GM12878 (cell line): ENCODE results near the gene HSD17B1. TPM values are rescaled to one million over a fixed set of nuclear protein-coding genes. Genes with fewer than 3 reads are reported as not detected.

Source experiments
- BMI1 ChIP-seq: fragments of 450-650 bp; IDR thresholded peaks from 2 replicates; pipeline ENCODE4 v1.6.1; 2016; ENCODE audit warnings: mild to moderate bottlenecking, moderate library complexity, borderline replicate concordance
- BRCA1 ChIP-seq: IDR thresholded peaks from 2 replicates; pipeline ENCODE4 v1.6.1; 2011; ENCODE audit warnings: low read depth, low read length, improper control_type of control experiment
- CTCF ChIP-seq, 3 experiments: IDR thresholded peaks in 2 of 3; conservative IDR thresholded peaks in 1 of 3; 2 replicates each; pipeline ENCODE4 v1.5.1; 2011; ENCODE audit warnings: low read depth in 3 of 3, low read length in 3 of 3, mild to moderate bottlenecking in 3 of 3, control low read depth in 2 of 3, moderate library complexity in 2 of 3, inconsistent platforms in 1 of 3, mixed read lengths in 1 of 3; ENCODE audit not compliant: control insufficient read depth in 2 of 3, insufficient read depth in 1 of 3; ENCODE audit errors: extremely low read depth in 1 of 3
- EED ChIP-seq: sonication (generic); IDR thresholded peaks from 2 replicates; pipeline ENCODE4 v1.6.1; 2016; ENCODE audit warnings: antibody characterized with exemption, low read depth
- ETV6 ChIP-seq, 2 experiments: fragments of 450-650 bp in 1 of 2; IDR thresholded peaks in 1 of 2; conservative IDR thresholded peaks in 1 of 2; 2 replicates each; pipeline ENCODE4 v1.6.1; 2014; ENCODE audit warnings: antibody characterized with exemption in 1 of 2, borderline replicate concordance in 1 of 2, low read depth in 1 of 2, mild to moderate bottlenecking in 1 of 2, moderate library complexity in 1 of 2
- IRF3 ChIP-seq: fragments of 450-650 bp; IDR thresholded peaks from 2 replicates; pipeline ENCODE4 v1.6.1; 2014; ENCODE audit warnings: mild to moderate bottlenecking
- MAX ChIP-seq: IDR thresholded peaks from 2 replicates; pipeline ENCODE4 v1.6.1; 2012; ENCODE audit warnings: low read depth, low read length, improper control_type of control experiment
- MTA2 ChIP-seq: fragments of 450-650 bp; IDR thresholded peaks from 2 replicates; pipeline ENCODE4 v1.6.1; 2016; ENCODE audit warnings: low read depth, mild to moderate bottlenecking, moderate library complexity
- MYB ChIP-seq: fragments of 150-350 bp; IDR thresholded peaks from 2 replicates; pipeline ENCODE4 v1.6.1; 2014; ENCODE audit warnings: mild to moderate bottlenecking, low read depth, low read length, borderline replicate concordance
- MYC ChIP-seq: IDR thresholded peaks from 2 replicates; pipeline ENCODE4 v1.6.1; 2011; ENCODE audit warnings: mild to moderate bottlenecking, low read length, moderate library complexity, inconsistent platforms; ENCODE audit not compliant: insufficient read depth, insufficient replicate concordance, insufficient read length, severe bottlenecking
- NFXL1 ChIP-seq: fragments of 450-650 bp; IDR thresholded peaks from 2 replicates; pipeline ENCODE4 v1.6.1; 2017; ENCODE audit warnings: antibody characterized with exemption, mild to moderate bottlenecking, borderline replicate concordance
- NR2C2 ChIP-seq: IDR thresholded peaks from 2 replicates; pipeline ENCODE4 v1.6.1; 2011; ENCODE audit warnings: borderline replicate concordance, low read depth; ENCODE audit not compliant: control insufficient read depth, insufficient read length
- PML ChIP-seq: IDR thresholded peaks from 2 replicates; pipeline ENCODE4 v1.6.1; 2012; ENCODE audit warnings: low read length, inconsistent platforms
- RAD21 ChIP-seq: IDR thresholded peaks from 2 replicates; pipeline ENCODE4 v1.6.1; 2011; ENCODE audit warnings: mild to moderate bottlenecking, low read depth, low read length, moderate library complexity; ENCODE audit not compliant: insufficient read depth
- SMC3 ChIP-seq: IDR thresholded peaks from 2 replicates; pipeline ENCODE4 v1.6.1; 2011; ENCODE audit warnings: low read length, improper control_type of control experiment, borderline replicate concordance
- STAT3 ChIP-seq: IDR thresholded peaks from 2 replicates; pipeline ENCODE4 v1.6.1; 2011; ENCODE audit warnings: low read depth, low read length, improper control_type of control experiment
- TARDBP ChIP-seq: IDR thresholded peaks from 2 replicates; pipeline ENCODE4 v1.6.1; 2016; ENCODE audit warnings: borderline replicate concordance
- TBL1XR1 ChIP-seq: IDR thresholded peaks from 2 replicates; pipeline ENCODE4 v1.6.1; 2012; ENCODE audit warnings: low read depth, low read length, improper control_type of control experiment
- TCF7 ChIP-seq: IDR thresholded peaks from 2 replicates; pipeline ENCODE4 v1.6.1; 2014; ENCODE audit warnings: antibody characterized with exemption, borderline replicate concordance
- YY1 ChIP-seq: IDR thresholded peaks from 2 replicates; pipeline ENCODE4 v1.6.1; 2011; ENCODE audit warnings: low read depth, mild to moderate bottlenecking, low read length
- ZSCAN29 ChIP-seq: fragments of 450-650 bp; IDR thresholded peaks from 2 replicates; pipeline ENCODE4 v1.6.1; 2017; ENCODE audit warnings: mild to moderate bottlenecking, moderate library complexity
- polyA plus RNA-seq, 11 experiments: library from polyadenylated mRNA; depleted of rRNA in 4 of 11; unstranded in 6 of 11; stranded (reverse) in 5 of 11; fragments of >200 nt; fragmentation: Nextera tagmentation in 4 of 11; fragmentation: Illumina TruSeq in 1 of 11; extraction: Ambion mirVana in 4 of 11; extraction: Trizol in 1 of 11; gene quantifications; 1 replicate in 1 of 11; 2 replicates in 10 of 11; pipeline versions ENCODE4 v1.2.1 to v1.2.3, GENCODE V29; 2011 to 2016; ENCODE audit warnings: inconsistent platforms in 2 of 11, missing spikeins in 2 of 11, low read depth in 1 of 11
- total RNA-seq, 4 experiments: library from RNA; depleted of rRNA in 3 of 4; stranded (reverse); fragments of >200 nt in 3 of 4; fragmentation: Illumina TruSeq in 1 of 4; extraction: Trizol in 1 of 4; gene quantifications; 2 replicates each; pipeline versions ENCODE4 v1.2.1 to v1.2.3, GENCODE V29; 2013 to 2021
- TF ChIP-seq, protein P1 (sequence below): fragments of 450-650 bp; IDR thresholded peaks from 2 replicates; pipeline ENCODE4 v1.6.1; 2017; ENCODE audit warnings: mild to moderate bottlenecking, moderate library complexity

HSD17B1 gene
- total and polyA plus RNA-seq, 10 of the 15 experiments (the other 5 are each of a cell fraction or from before 2014, with no cell fraction given) = 0.15 to 1.1 (median 0.42) TPM

- peak; percentile 79; the same call in 1 of the 2 replicates for TF ChIP-seq IRF3
- TF ChIP-seq PML = peak; percentile 94
- TF ChIP-seq, protein P1, sequence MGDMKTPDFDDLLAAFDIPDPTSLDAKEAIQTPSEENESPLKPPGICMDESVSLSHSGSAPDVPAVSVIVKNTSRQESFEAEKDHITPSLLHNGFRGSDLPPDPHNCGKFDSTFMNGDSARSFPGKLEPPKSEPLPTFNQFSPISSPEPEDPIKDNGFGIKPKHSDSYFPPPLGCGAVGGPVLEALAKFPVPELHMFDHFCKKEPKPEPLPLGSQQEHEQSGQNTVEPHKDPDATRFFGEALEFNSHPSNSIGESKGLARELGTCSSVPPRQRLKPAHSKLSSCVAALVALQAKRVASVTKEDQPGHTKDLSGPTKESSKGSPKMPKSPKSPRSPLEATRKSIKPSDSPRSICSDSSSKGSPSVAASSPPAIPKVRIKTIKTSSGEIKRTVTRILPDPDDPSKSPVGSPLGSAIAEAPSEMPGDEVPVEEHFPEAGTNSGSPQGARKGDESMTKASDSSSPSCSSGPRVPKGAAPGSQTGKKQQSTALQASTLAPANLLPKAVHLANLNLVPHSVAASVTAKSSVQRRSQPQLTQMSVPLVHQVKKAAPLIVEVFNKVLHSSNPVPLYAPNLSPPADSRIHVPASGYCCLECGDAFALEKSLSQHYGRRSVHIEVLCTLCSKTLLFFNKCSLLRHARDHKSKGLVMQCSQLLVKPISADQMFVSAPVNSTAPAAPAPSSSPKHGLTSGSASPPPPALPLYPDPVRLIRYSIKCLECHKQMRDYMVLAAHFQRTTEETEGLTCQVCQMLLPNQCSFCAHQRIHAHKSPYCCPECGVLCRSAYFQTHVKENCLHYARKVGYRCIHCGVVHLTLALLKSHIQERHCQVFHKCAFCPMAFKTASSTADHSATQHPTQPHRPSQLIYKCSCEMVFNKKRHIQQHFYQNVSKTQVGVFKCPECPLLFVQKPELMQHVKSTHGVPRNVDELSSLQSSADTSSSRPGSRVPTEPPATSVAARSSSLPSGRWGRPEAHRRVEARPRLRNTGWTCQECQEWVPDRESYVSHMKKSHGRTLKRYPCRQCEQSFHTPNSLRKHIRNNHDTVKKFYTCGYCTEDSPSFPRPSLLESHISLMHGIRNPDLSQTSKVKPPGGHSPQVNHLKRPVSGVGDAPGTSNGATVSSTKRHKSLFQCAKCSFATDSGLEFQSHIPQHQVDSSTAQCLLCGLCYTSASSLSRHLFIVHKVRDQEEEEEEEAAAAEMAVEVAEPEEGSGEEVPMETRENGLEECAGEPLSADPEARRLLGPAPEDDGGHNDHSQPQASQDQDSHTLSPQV = no peak
- no peak for TF ChIP-seq BRCA1
- no peak for TF ChIP-seq ETV6 (conservative IDR thresholded peaks at IDR 0.05 in 1 of 2, IDR thresholded peaks at IDR 0.05 in 1 of 2; ENCODE audit: borderline replicate concordance in 1 of 2, low read depth in 1 of 2)
- TF ChIP-seq MTA2 = no peak
- no peak for TF ChIP-seq TARDBP
- no peak for TF ChIP-seq TBL1XR1
- no peak for TF ChIP-seq NFXL1
- no peak for TF ChIP-seq RAD21
- TF ChIP-seq MYB = no peak
- no peak for TF ChIP-seq STAT3
- TF ChIP-seq SMC3 = 0 out of 2 replicates have a peak, but pooled peaks have one; percentile 7
- TF ChIP-seq EED = no peak
- TF ChIP-seq TCF7 = no peak
- TF ChIP-seq NR2C2 = no peak
- TF ChIP-seq ZSCAN29 = no peak
- TF ChIP-seq YY1 = peak; percentile 75; the same call in 1 of the 2 replicates
- peak; percentile 88 for TF ChIP-seq BMI1
- peak; percentile 34 to 64 (median 56); a peak in 4 of 6 replicates for TF ChIP-seq CTCF (IDR thresholded peaks at IDR 0.05 in 2 of 3, conservative IDR thresholded peaks at IDR 0.05 in 1 of 3; ENCODE audit: control insufficient read depth in 2 of 3, extremely low read depth in 1 of 3, insufficient read depth in 1 of 3, low read depth in 3 of 3, low read length in 3 of 3)
- TF ChIP-seq MAX = peak; percentile 27; the same call in 1 of the 2 replicates
- no peak for TF ChIP-seq MYC
Measured at GRCh38 chr17:42577532-42578281, 25.0 kb downstream of the HSD17B1 start, which contains the start of gene PSMC3IP (continued).
